HCT116 (cell line): ENCODE data around the gene CYREN.
"Not testable (repeated sequence)": the region's sequence is repeated elsewhere in the genome, so short reads cannot be mapped to it uniquely, and the experiment has no call there.

Experiments
- EZH2 ChIP-seq: fragments of 200-600 bp; sonication (generic); IDR thresholded peaks from 2 replicates; pipeline ENCODE4 v1.6.1; 2017; ENCODE audit warnings: antibody characterized with exemption, mixed run types
- EZH2phosphoT487 ChIP-seq: fragments of 200-600 bp; IDR thresholded peaks from 2 replicates; pipeline ENCODE4 v1.6.1; 2018; ENCODE audit warnings: antibody characterized with exemption, borderline replicate concordance
- JUND ChIP-seq: IDR thresholded peaks from 2 replicates; pipeline ENCODE4 v1.6.1; 2012
- POLR2A ChIP-seq: IDR thresholded peaks from 2 replicates; pipeline ENCODE4 v1.7.0; 2011; ENCODE audit warnings: borderline replicate concordance; ENCODE audit not compliant: insufficient read depth, insufficient read length; ENCODE audit errors: extremely low read depth
- RAD21 ChIP-seq: IDR thresholded peaks from 2 replicates; pipeline ENCODE4 v1.6.1; 2012; ENCODE audit warnings: low read depth, mild to moderate bottlenecking
- SIN3A ChIP-seq: IDR thresholded peaks from 2 replicates; pipeline ENCODE4 v1.6.1; 2012; ENCODE audit warnings: low read depth
- TF ChIP-seq, protein P1 (sequence below), 3 experiments: fragments of 200-600 bp in 1 of 3; sonication (generic) in 1 of 3; IDR thresholded peaks in 2 of 3; conservative IDR thresholded peaks in 1 of 3; 2 replicates each; pipeline ENCODE4 v1.5.1; 2012 to 2017; ENCODE audit warnings: low read depth in 2 of 3, low read length in 2 of 3, antibody characterized with exemption in 1 of 3, borderline replicate concordance in 1 of 3, control low read depth in 1 of 3, mild to moderate bottlenecking in 1 of 3, mixed read lengths in 1 of 3, mixed run types in 1 of 3, moderate library complexity in 1 of 3; ENCODE audit not compliant: insufficient read depth in 1 of 3

DNA sequence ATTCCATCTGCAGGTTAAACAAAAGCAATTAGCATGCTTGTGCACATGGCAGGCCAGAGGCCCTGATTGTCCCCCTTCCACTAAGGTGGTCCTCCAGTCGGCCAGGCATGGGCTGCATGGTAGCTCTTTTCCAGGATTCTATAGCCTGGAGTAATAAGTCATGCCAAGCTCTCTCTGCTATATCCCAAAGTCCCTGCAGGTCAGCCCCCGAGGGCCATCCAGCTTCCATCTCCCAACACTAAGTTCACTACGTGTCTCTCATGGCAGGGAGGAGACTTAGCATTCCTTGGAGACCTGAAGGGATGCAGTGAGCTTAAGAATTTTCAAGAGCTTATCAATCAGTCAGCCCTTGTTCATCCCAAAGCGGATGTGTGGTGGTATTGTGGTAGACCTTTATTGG lies 3.4 kb upstream of the CYREN start:
- TF ChIP-seq, protein P1, sequence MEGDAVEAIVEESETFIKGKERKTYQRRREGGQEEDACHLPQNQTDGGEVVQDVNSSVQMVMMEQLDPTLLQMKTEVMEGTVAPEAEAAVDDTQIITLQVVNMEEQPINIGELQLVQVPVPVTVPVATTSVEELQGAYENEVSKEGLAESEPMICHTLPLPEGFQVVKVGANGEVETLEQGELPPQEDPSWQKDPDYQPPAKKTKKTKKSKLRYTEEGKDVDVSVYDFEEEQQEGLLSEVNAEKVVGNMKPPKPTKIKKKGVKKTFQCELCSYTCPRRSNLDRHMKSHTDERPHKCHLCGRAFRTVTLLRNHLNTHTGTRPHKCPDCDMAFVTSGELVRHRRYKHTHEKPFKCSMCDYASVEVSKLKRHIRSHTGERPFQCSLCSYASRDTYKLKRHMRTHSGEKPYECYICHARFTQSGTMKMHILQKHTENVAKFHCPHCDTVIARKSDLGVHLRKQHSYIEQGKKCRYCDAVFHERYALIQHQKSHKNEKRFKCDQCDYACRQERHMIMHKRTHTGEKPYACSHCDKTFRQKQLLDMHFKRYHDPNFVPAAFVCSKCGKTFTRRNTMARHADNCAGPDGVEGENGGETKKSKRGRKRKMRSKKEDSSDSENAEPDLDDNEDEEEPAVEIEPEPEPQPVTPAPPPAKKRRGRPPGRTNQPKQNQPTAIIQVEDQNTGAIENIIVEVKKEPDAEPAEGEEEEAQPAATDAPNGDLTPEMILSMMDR (IDR thresholded peaks at IDR 0.05 in 2 of 3, conservative IDR thresholded peaks at IDR 0.05 in 1 of 3; ENCODE audit: borderline replicate concordance in 1 of 3, insufficient read depth in 1 of 3, low read depth in 2 of 3, low read length in 2 of 3) = not testable (repeated sequence)
- TF ChIP-seq SIN3A, EZH2, RAD21, POLR2A, JUND, EZH2phosphoT487: not testable (repeated sequence)
